ENCODE results near the gene DHTKD1. TPM values are rescaled to one million over a fixed set of nuclear protein-coding genes. Genes with fewer than 3 reads are reported as not detected.

The DHTKD1 gene
- total RNA-seq, 1 experiment from 2014 or later: 53.2 TPM

GRCh38 chr10:12056748-12057147 lies 12.0 kb upstream of the DHTKD1 start:
- DNase-seq: no peak
- no peaks in the 10 kb centered on the region for H3K27me3 ChIP-seq (ENCODE audit: insufficient read depth, low read length)
- Mint-ChIP-seq H3K27ac (no peak overlapping the region), H3K36me3 (ENCODE audit: insufficient read depth in 1 of 3, low read depth in 3 of 3) (no peaks in the 10 kb centered on the region), H3K4me1 (no peaks in the 10 kb centered on the region), H3K4me3 (no peak overlapping the region), H3K27me3 (ENCODE audit: low read depth) (peaks cover 2% of the 10 kb centered on the region), H3K9me3 (no peaks in the 10 kb centered on the region; a peak in 1 of 5 replicates)
- no peak for TF ChIP-seq CTCF (conservative IDR thresholded peaks at IDR 0.05)
- no peak overlapping the region for H3K56ac ChIP-seq (ENCODE audit: insufficient read length, low read depth, low read length)
- no peak overlapping the region for H4K5ac ChIP-seq (ENCODE audit: insufficient read length, low read depth, low read length)
- no peak overlapping the region for H3T11ph ChIP-seq (ENCODE audit: low read length)
- H2BK20ac ChIP-seq (ENCODE audit: low read depth, low read length, poor library complexity, severe bottlenecking): no peak overlapping the region
- H4K20me1 ChIP-seq (ENCODE audit: control insufficient read depth, insufficient read depth, insufficient read length): no peaks in the 10 kb centered on the region
- H3K23me2 ChIP-seq (ENCODE audit: insufficient read length, low read depth, low read length, poor library complexity, severe bottlenecking): no peaks in the 10 kb centered on the region
- H2AK5ac ChIP-seq (ENCODE audit: insufficient read length, low read length): no peak overlapping the region
- no peaks in the 10 kb centered on the region for H3K4me1 ChIP-seq (ENCODE audit: insufficient read depth, low read length)
- no peak overlapping the region for H3K4ac ChIP-seq (ENCODE audit: low read depth, low read length)
- H3K9ac ChIP-seq (ENCODE audit: extremely low read depth, insufficient read length, low read length): no peak overlapping the region
- no peak overlapping the region for H2BK12ac ChIP-seq (ENCODE audit: insufficient read length, low read depth, low read length)
- H4K91ac ChIP-seq (ENCODE audit: insufficient read length, low read depth, low read length): no peak overlapping the region
- H2BK15ac ChIP-seq (ENCODE audit: low read depth, low read length): no peak overlapping the region
- H3K79me2 ChIP-seq (ENCODE audit: insufficient read depth, low read length): no peaks in the 10 kb centered on the region
- no peak overlapping the region for H3K27ac ChIP-seq (ENCODE audit: insufficient read length, low read depth, low read length)
- H4K8ac ChIP-seq (replicated peaks; ENCODE audit: insufficient read length, low read depth, low read length): no peak overlapping the region
- no peaks in the 10 kb centered on the region for H3K79me1 ChIP-seq (ENCODE audit: insufficient read depth, low read depth, low read length, poor library complexity, severe bottlenecking)
- H2BK5ac ChIP-seq (ENCODE audit: insufficient read length, low read length): no peak overlapping the region
- no peak overlapping the region for H3K4me2 ChIP-seq (ENCODE audit: insufficient read depth, insufficient read length, low read length)
- H3K18ac ChIP-seq (ENCODE audit: insufficient read length, low read depth, low read length): no peak overlapping the region
- H2BK120ac ChIP-seq (ENCODE audit: low read depth, low read length, poor library complexity, severe bottlenecking): no peak overlapping the region
- no peak overlapping the region for H3K23ac ChIP-seq (ENCODE audit: insufficient read length, low read depth, low read length)
- H3K9me3 ChIP-seq (ENCODE audit: control insufficient read depth, low read depth, low read length): no peaks in the 10 kb centered on the region
- no CpG with 5 or more reads among the region's 4 CpGs for whole genome bisulfite sequencing (ENCODE audit: extremely low coverage, insufficient read length, low lambda C conversion rate)
- no peak overlapping the region for H3K14ac ChIP-seq (ENCODE audit: insufficient read depth, low read length)
- no peak overlapping the region for H2AFZ ChIP-seq (ENCODE audit: low read length)
